H1 (cell line): ENCODE data around the gene PEX14. TPM values are rescaled to one million over a fixed set of nuclear protein-coding genes. Genes with fewer than 3 reads are reported as not detected.

Experiments
- CEBPB ChIP-seq: IDR thresholded peaks from 2 replicates; pipeline ENCODE4 v1.6.1; 2012; ENCODE audit warnings: low read depth, low read length
- CHD2 ChIP-seq: IDR thresholded peaks from 2 replicates; pipeline ENCODE4 v1.6.1; 2012; ENCODE audit warnings: low read length, improper control_type of control experiment
- HDAC2 ChIP-seq, 2 experiments: fragments of 300-600 bp in 1 of 2; sonication (generic) in 1 of 2; IDR thresholded peaks; 2 replicates each; pipeline ENCODE4 v1.6.1; 2011 to 2012; ENCODE audit warnings: low read depth in 2 of 2, low read length in 2 of 2, mild to moderate bottlenecking in 2 of 2, moderate library complexity in 2 of 2, borderline replicate concordance in 1 of 2, inconsistent platforms in 1 of 2
- RFX5 ChIP-seq: IDR thresholded peaks from 2 replicates; pipeline ENCODE4 v1.6.1; 2011; ENCODE audit warnings: low read depth, low read length, improper control_type of control experiment, borderline replicate concordance
- RNF2 ChIP-seq: fragments of 200-900, 300-1000 bp; sonication (generic); IDR thresholded peaks from 2 replicates; pipeline ENCODE4 v1.7.1; 2016; ENCODE audit warnings: borderline replicate concordance, low read depth, mild to moderate bottlenecking, antibody characterized with exemption, low read length; ENCODE audit not compliant: poor library complexity, severe bottlenecking; ENCODE audit errors: missing control alignments
- SUZ12 ChIP-seq: fragments of 200-600 bp; sonication (generic); IDR thresholded peaks from 2 replicates; pipeline ENCODE4 v1.6.1; 2012; ENCODE audit warnings: mild to moderate bottlenecking, inconsistent platforms, low read length, moderate library complexity, mixed read lengths
- TEAD4 ChIP-seq: IDR thresholded peaks from 2 replicates; pipeline ENCODE4 v1.6.1; 2012; ENCODE audit warnings: low read depth, low read length, inconsistent platforms, mixed read lengths
- polyA plus RNA-seq, 7 experiments: library from polyadenylated mRNA; depleted of rRNA in 3 of 7; stranded (reverse) in 5 of 7; unstranded in 2 of 7; fragments of >200 nt in 5 of 7; fragments of 200-250 nt in 2 of 7; gene quantifications; 1 replicate in 5 of 7; 2 replicates in 1 of 7; 4 replicates in 1 of 7; pipeline versions ENCODE4 v1.2.1 to v1.2.3, GENCODE V29; 2011 to 2013; ENCODE audit warnings: missing spikeins in 2 of 7, mixed read lengths in 2 of 7
- total RNA-seq: library from RNA; stranded (reverse); fragmentation: NEBNext Ultra II Directional; extraction: Animal tissue kit (Norgen Biotek cat#: 25700); gene quantifications from 2 replicates; pipeline ENCODE4 v1.2.1, GENCODE V29; 2021

Gene PEX14
- total and polyA plus RNA-seq, 2 of the 8 experiments (the other 6 are each of a cell fraction or from before 2014, with no cell fraction given): 13.0 to 19.8 TPM

DNA sequence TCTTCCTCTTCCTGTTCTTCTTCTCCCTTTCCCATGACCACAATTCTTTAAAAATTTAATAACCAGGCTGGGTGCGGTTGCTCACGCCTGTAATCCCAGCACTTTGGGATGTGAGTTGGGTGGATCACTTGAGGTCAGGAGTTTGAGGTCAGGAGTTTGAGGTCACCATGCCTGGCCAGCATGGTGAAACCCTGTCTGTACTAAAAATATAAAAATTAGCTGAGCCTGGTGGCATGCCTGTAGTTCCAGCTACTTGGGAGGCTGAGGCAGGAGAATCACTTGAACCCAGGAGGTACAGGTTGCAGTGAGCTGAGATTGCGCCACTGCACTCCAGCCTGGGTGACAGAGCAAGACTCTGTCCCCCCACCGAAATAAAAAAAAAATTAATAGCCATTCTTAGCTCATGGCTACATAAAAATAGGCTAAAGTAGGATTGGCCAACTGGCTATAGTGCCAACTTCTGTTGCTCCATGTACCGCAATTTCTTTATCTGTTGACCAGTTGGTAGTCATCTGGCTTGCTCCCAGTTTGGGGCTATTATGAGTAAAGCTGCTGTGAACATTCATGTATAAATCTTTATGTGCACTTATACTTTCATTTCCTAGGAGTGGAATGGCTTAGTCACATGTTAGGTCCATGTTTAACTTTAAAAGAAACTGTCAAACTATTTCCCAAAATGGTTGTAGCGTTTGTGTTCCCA is 136.3 kb downstream of the PEX14 start (continued):
- TF ChIP-seq HDAC2 (IDR thresholded peaks at IDR 0.05; ENCODE audit: borderline replicate concordance in 1 of 2, low read depth in 2 of 2, low read length in 2 of 2) (no peak), RNF2 (no peak), CEBPB (no peak), RFX5 (no peak), CHD2 (no peak), TEAD4 (no peak), SUZ12 (no peak)
